ENCODE results near the gene IP6K2.

The IP6K2 gene

GRCh38 chr3:48662753-48663488 is 54.1 kb downstream of the IP6K2 start, which contains the start of gene CELSR3:
Gene CELSR3, minus strand, starts transcription at chr3:48662886. Its CDS starts 252 bp downstream, at chr3:48662634.
- DNase-seq = peak; percentile 90

- DNase-seq = peak; percentile 22
Measured at GRCh38 chr3:48662145-48662752, 54.8 kb downstream of the IP6K2 start.

- peak; percentile 81 for DNase-seq
Measured at GRCh38 chr3:48661501-48662144, 55.4 kb downstream of the IP6K2 start.

GRCh38 chr3:48660800-48661400 is 56.1 kb downstream of the IP6K2 start:
- DNase-seq = no peak

- peak; percentile 45 for DNase-seq
Measured at GRCh38 chr3:48656841-48657281, 60.2 kb downstream of the IP6K2 start.

- peak; percentile 93 for DNase-seq
Measured at GRCh38 chr3:48656061-48656840, 60.8 kb downstream of the IP6K2 start.

- peak; percentile 48 for DNase-seq
Measured at GRCh38 chr3:48655606-48656005, 61.4 kb downstream of the IP6K2 start.

GRCh38 chr3:48655063-48655462 is 62.0 kb downstream of the IP6K2 start:
- DNase-seq = no peak

GRCh38 chr3:48652923-48653715 is 63.9 kb downstream of the IP6K2 start:
- DNase-seq = no peak

- DNase-seq = no peak
Measured at GRCh38 chr3:48651771-48652170, 65.2 kb downstream of the IP6K2 start.

GRCh38 chr3:48650723-48651122 is 66.3 kb downstream of the IP6K2 start:
- DNase-seq = peak; percentile 19

- DNase-seq = no peak
Measured at GRCh38 chr3:48648188-48648850, 68.7 kb downstream of the IP6K2 start.

GRCh38 chr3:48647714-48648113 is 69.3 kb downstream of the IP6K2 start:
- no peak for DNase-seq

GRCh38 chr3:48644898-48645760 is 71.9 kb downstream of the IP6K2 start:
- no peak for DNase-seq

GRCh38 chr3:48642605-48643004 is 74.4 kb downstream of the IP6K2 start:
- no peak for DNase-seq

GRCh38 chr3:48641396-48641795 is 75.6 kb downstream of the IP6K2 start:
- no peak for DNase-seq

GRCh38 chr3:48639944-48640606 is 76.9 kb downstream of the IP6K2 start:
- DNase-seq = no peak
